NAMALWA (cell line): Measurements from ENCODE around the gene NUTM2D.
"Not testable (repeated sequence)": the region's sequence is repeated elsewhere in the genome, so short reads cannot be mapped to it uniquely, and the experiment has no call there.

ENCODE experiments used
- DNase-seq: peaks from one replicate; pipeline ENCODE4 v3.0.0-alpha.2; 2015; ENCODE audit warnings: low spot score

NUTM2D gene

GRCh38 chr10:87374091-87374490, 16.5 kb downstream of the NUTM2D start:
- DNase-seq: not testable (repeated sequence)

GRCh38 chr10:87379115-87379514, 21.6 kb downstream of the NUTM2D start:
- not testable (repeated sequence) for DNase-seq

- DNase-seq: not testable (repeated sequence)
Measured at GRCh38 chr10:87383149-87383857, 25.8 kb downstream of the NUTM2D start.

- DNase-seq: not testable (repeated sequence)
Measured at GRCh38 chr10:87384283-87384682, 26.7 kb downstream of the NUTM2D start.

GRCh38 chr10:87385762-87386360, 28.3 kb downstream of the NUTM2D start:
- DNase-seq: not testable (repeated sequence)

GRCh38 chr10:87391360-87391759, 33.8 kb downstream of the NUTM2D start:
- not testable (repeated sequence) for DNase-seq

GRCh38 chr10:87396206-87396605, 38.7 kb downstream of the NUTM2D start:
- DNase-seq: not testable (repeated sequence)

- DNase-seq: not testable (repeated sequence)
Measured at GRCh38 chr10:87398436-87398835, 40.9 kb downstream of the NUTM2D start.

- not testable (repeated sequence) for DNase-seq
Measured at GRCh38 chr10:87407516-87408467, 50.2 kb downstream of the NUTM2D start.

- DNase-seq: not testable (repeated sequence)
Measured at GRCh38 chr10:87413921-87414320, 56.4 kb downstream of the NUTM2D start.
